Suprapubic skin (tissue), 4 donors: Measurements from ENCODE around the gene BGLAP.

Experiments used
- CTCF ChIP-seq, 2 donors: fragments of 200-600 bp in 1 of 2; fragments of 450-650 bp in 1 of 2; sonication (generic) in 1 of 2; IDR thresholded peaks; one replicate each; pipeline ENCODE4 v1.5.1; 2016 to 2019; ENCODE audit warnings: antibody characterized with exemption in 2 of 2, mild to moderate bottlenecking in 1 of 2, moderate library complexity in 1 of 2
- POLR2A ChIP-seq, 2 donors: fragments of 450-650 bp; IDR thresholded peaks; one replicate each; pipeline ENCODE4 v1.6.1; 2017; ENCODE audit warnings: antibody characterized with exemption in 2 of 2, mild to moderate bottlenecking in 2 of 2, moderate library complexity in 2 of 2
- POLR2AphosphoS5 ChIP-seq, 3 donors: sonication (generic); formaldehyde crosslinking; IDR thresholded peaks; one replicate each; pipeline ENCODE4 v1.6.1; 2017; ENCODE audit warnings: antibody characterized with exemption in 3 of 3

GRCh38 chr1:156241926-156242325 lies at the start of gene BGLAP:
- TF ChIP-seq POLR2AphosphoS5 (IDR thresholded peaks at IDR 0.05), result no peak
- TF ChIP-seq CTCF (IDR thresholded peaks at IDR 0.05), result no peak
- no peak for TF ChIP-seq POLR2A (IDR thresholded peaks at IDR 0.05)
